Activated naive CD8-positive, alpha-beta T cell treated with anti-CD3 and anti-CD28 coated beads, Interleukin-2, amount 10 ng/mL, durations not matched to agents 7 days and 5 days (primary cell): Measurements from ENCODE around the gene MAGI3. TPM values are rescaled to one million over a fixed set of nuclear protein-coding genes. Genes with fewer than 3 reads are reported as not detected.

Source experiments
- ATAC-seq: fragments of 150-1000 bp; cut with Tn5 transposase; one replicate; pipeline ENCODE4 v1.10.0; 2021; ENCODE audit warnings: low read depth, moderate library complexity
- POLR2A ChIA-PET: fragments of 350-600 bp; sonication (Branson Sonifier 250); formaldehyde crosslinking; loops from one replicate; lab custom pipeline; 2021; ENCODE audit warnings: antibody characterized with exemption; lab: Charles Lee
- DNase-seq: peaks from one replicate; pipeline ENCODE4 v3.0.0; 2021
- H3K27ac Mint-ChIP-seq: one replicate; pipeline ENCODE4 v1.8.0; 2022; ENCODE audit warnings: mild to moderate bottlenecking, mixed read lengths
- H3K27me3 Mint-ChIP-seq: one replicate; pipeline ENCODE4 v1.8.0; 2022; ENCODE audit warnings: mild to moderate bottlenecking, moderate library complexity, mixed read lengths
- H3K36me3 Mint-ChIP-seq: one replicate; pipeline ENCODE4 v1.8.0; 2021; ENCODE audit warnings: mild to moderate bottlenecking, mixed read lengths
- H3K4me1 Mint-ChIP-seq: one replicate; pipeline ENCODE4 v1.8.0; 2021; ENCODE audit warnings: mixed read lengths
- H3K4me3 Mint-ChIP-seq: one replicate; pipeline ENCODE4 v1.8.0; 2022; ENCODE audit warnings: mild to moderate bottlenecking, moderate library complexity, mixed read lengths
- H3K9me3 Mint-ChIP-seq: one replicate; pipeline ENCODE4 v1.8.0; 2021; ENCODE audit warnings: mixed read lengths
- total RNA-seq, 2 experiments: library from RNA; stranded (reverse); gene quantifications; one replicate each; pipeline ENCODE4 v1.2.3, GENCODE V29; 2021

The MAGI3 gene
- total RNA-seq, 2 experiments from 2014 or later = 5.2 to 5.8 TPM

- Mint-ChIP-seq H3K9me3 (no peaks in the 10 kb centered on the region), H3K4me1 (peaks cover 7% of the 10 kb centered on the region), H3K36me3 (no peaks in the 10 kb centered on the region), H3K27me3 (no peaks in the 10 kb centered on the region), H3K27ac (no peak overlapping the region), H3K4me3 (no peak overlapping the region)
- DNase-seq (no peak), ATAC-seq (no peak)
- POLR2A ChIA-PET = no interaction called here
Measured at GRCh38 chr1:113676524-113676923, 286.2 kb downstream of the MAGI3 start.

- POLR2A ChIA-PET = no interaction called here
- Mint-ChIP-seq H3K27me3 (no peaks in the 10 kb centered on the region), H3K4me1 (peaks cover 7% of the 10 kb centered on the region), H3K9me3 (no peaks in the 10 kb centered on the region), H3K36me3 (no peaks in the 10 kb centered on the region), H3K27ac (no peak overlapping the region), H3K4me3 (no peak overlapping the region)
- no peak for ATAC-seq
- DNase-seq = no peak
Measured at GRCh38 chr1:113677250-113678158, 287.2 kb downstream of the MAGI3 start.

GRCh38 chr1:113678159-113678469 is 287.8 kb downstream of the MAGI3 start:
- Mint-ChIP-seq H3K27ac (no peak overlapping the region), H3K36me3 (peaks cover 3% of the 10 kb centered on the region), H3K9me3 (no peaks in the 10 kb centered on the region), H3K27me3 (no peaks in the 10 kb centered on the region), H3K4me1 (peaks cover 7% of the 10 kb centered on the region), H3K4me3 (no peak overlapping the region)
- POLR2A ChIA-PET = no interaction called here
- ATAC-seq (no peak), DNase-seq (no peak)

GRCh38 chr1:113681596-113682337 is 291.5 kb downstream of the MAGI3 start:
- H3K27me3 Mint-ChIP-seq = no peaks in the 10 kb centered on the region
- no peaks in the 10 kb centered on the region for H3K9me3 Mint-ChIP-seq
- no peak for ATAC-seq
- POLR2A ChIA-PET = no interaction called here
- H3K27ac Mint-ChIP-seq = no peak overlapping the region
- H3K4me1 Mint-ChIP-seq = peaks cover 1% of the 10 kb centered on the region
- peaks cover 3% of the 10 kb centered on the region for H3K36me3 Mint-ChIP-seq
- no peak overlapping the region for H3K4me3 Mint-ChIP-seq
- no peak for DNase-seq

GRCh38 chr1:113683384-113684152 is 293.3 kb downstream of the MAGI3 start:
- Mint-ChIP-seq H3K36me3 (peaks cover 3% of the 10 kb centered on the region), H3K27me3 (no peaks in the 10 kb centered on the region), H3K4me1 (peaks cover 1% of the 10 kb centered on the region), H3K9me3 (no peaks in the 10 kb centered on the region), H3K4me3 (no peak overlapping the region), H3K27ac (no peak overlapping the region)
- DNase-seq (no peak), ATAC-seq (no peak)
- POLR2A ChIA-PET = no interaction called here

GRCh38 chr1:113684153-113684541 is 293.8 kb downstream of the MAGI3 start:
- no peaks in the 10 kb centered on the region for H3K9me3 Mint-ChIP-seq
- peaks cover 1% of the 10 kb centered on the region for H3K4me1 Mint-ChIP-seq
- H3K4me3 Mint-ChIP-seq = no peak overlapping the region
- POLR2A ChIA-PET = no interaction called here
- ATAC-seq (no peak), DNase-seq (no peak)
- H3K36me3 Mint-ChIP-seq = peaks cover 3% of the 10 kb centered on the region
- no peak overlapping the region for H3K27ac Mint-ChIP-seq
- H3K27me3 Mint-ChIP-seq = no peaks in the 10 kb centered on the region

GRCh38 chr1:113686891-113687618 is 296.7 kb downstream of the MAGI3 start:
- no peaks in the 10 kb centered on the region for H3K27me3 Mint-ChIP-seq
- H3K4me1 Mint-ChIP-seq = no peaks in the 10 kb centered on the region

GRCh38 chr1:113691184-113691583 is 300.9 kb downstream of the MAGI3 start:
- H3K4me3 Mint-ChIP-seq = no peak overlapping the region
- peaks cover 49% of the 10 kb centered on the region for H3K36me3 Mint-ChIP-seq
- H3K27me3 Mint-ChIP-seq = no peaks in the 10 kb centered on the region

More at GRCh38 chr1:113686891-113687618, 296.7 kb downstream of the MAGI3 start:
- ATAC-seq (no peak), DNase-seq (no peak)
- POLR2A ChIA-PET = no interaction called here
- no peak overlapping the region for H3K4me3 Mint-ChIP-seq
- peaks cover 4% of the 10 kb centered on the region for H3K9me3 Mint-ChIP-seq
- peaks cover 17% of the 10 kb centered on the region for H3K36me3 Mint-ChIP-seq
- no peak overlapping the region for H3K27ac Mint-ChIP-seq

GRCh38 chr1:113692342-113692741 is 302.0 kb downstream of the MAGI3 start:
- Mint-ChIP-seq H3K9me3 (peaks cover 23% of the 10 kb centered on the region), H3K4me1 (no peaks in the 10 kb centered on the region), H3K36me3 (peaks cover 60% of the 10 kb centered on the region), H3K27me3 (no peaks in the 10 kb centered on the region), H3K4me3 (no peak overlapping the region), H3K27ac (no peak overlapping the region)
- POLR2A ChIA-PET = no interaction called here
- ATAC-seq (no peak), DNase-seq (no peak)

More at GRCh38 chr1:113691184-113691583, 300.9 kb downstream of the MAGI3 start:
- Mint-ChIP-seq H3K27ac (no peak overlapping the region), H3K4me1 (no peaks in the 10 kb centered on the region), H3K9me3 (peaks cover 23% of the 10 kb centered on the region)
- DNase-seq (no peak), ATAC-seq (no peak)
- POLR2A ChIA-PET = no interaction called here

- Mint-ChIP-seq H3K27ac (no peak overlapping the region), H3K27me3 (no peaks in the 10 kb centered on the region), H3K9me3 (peaks cover 24% of the 10 kb centered on the region), H3K36me3 (peaks cover 65% of the 10 kb centered on the region), H3K4me1 (no peaks in the 10 kb centered on the region), H3K4me3 (no peak overlapping the region)
- POLR2A ChIA-PET = no interaction called here
- DNase-seq (no peak), ATAC-seq (no peak)
Measured at GRCh38 chr1:113692824-113693431, 302.6 kb downstream of the MAGI3 start.

GRCh38 chr1:113694910-113695309 is 304.6 kb downstream of the MAGI3 start:
- H3K27ac Mint-ChIP-seq = no peak overlapping the region
- peaks cover 70% of the 10 kb centered on the region for H3K36me3 Mint-ChIP-seq
- POLR2A ChIA-PET = no interaction called here
- no peaks in the 10 kb centered on the region for H3K27me3 Mint-ChIP-seq
- no peak overlapping the region for H3K4me3 Mint-ChIP-seq
- no peaks in the 10 kb centered on the region for H3K4me1 Mint-ChIP-seq
- DNase-seq = no peak
- H3K9me3 Mint-ChIP-seq = peaks cover 24% of the 10 kb centered on the region
- ATAC-seq = no peak

- ATAC-seq (no peak), DNase-seq (no peak)
- peaks cover 1% of the 10 kb centered on the region for H3K9me3 Mint-ChIP-seq
- no peak overlapping the region for H3K4me3 Mint-ChIP-seq
- H3K36me3 Mint-ChIP-seq = peaks cover 46% of the 10 kb centered on the region
- POLR2A ChIA-PET = no interaction called here
- H3K27me3 Mint-ChIP-seq = no peaks in the 10 kb centered on the region
- H3K27ac Mint-ChIP-seq = no peak overlapping the region
- peaks cover 3% of the 10 kb centered on the region for H3K4me1 Mint-ChIP-seq
Measured at GRCh38 chr1:113701429-113701828, 311.1 kb downstream of the MAGI3 start.
